Measurements from ENCODE around the gene FAM83B.
"Not testable (repeated sequence)": the region's sequence is repeated elsewhere in the genome, so short reads cannot be mapped to it uniquely, and the experiment has no call there.

Gene FAM83B

GRCh38 chr6:54970337-54970736 is 123.8 kb downstream of the FAM83B start:
- WGBS (ENCODE audit: insufficient coverage, insufficient read length), result no CpG with 5 or more reads among the region's 3 CpGs
- H3K27me3 ChIP-seq (ENCODE audit: control insufficient read depth, insufficient read depth, low read length), result no peaks in the 10 kb centered on the region
- H3K27ac ChIP-seq (ENCODE audit: low read length), result no peak overlapping the region

DNA sequence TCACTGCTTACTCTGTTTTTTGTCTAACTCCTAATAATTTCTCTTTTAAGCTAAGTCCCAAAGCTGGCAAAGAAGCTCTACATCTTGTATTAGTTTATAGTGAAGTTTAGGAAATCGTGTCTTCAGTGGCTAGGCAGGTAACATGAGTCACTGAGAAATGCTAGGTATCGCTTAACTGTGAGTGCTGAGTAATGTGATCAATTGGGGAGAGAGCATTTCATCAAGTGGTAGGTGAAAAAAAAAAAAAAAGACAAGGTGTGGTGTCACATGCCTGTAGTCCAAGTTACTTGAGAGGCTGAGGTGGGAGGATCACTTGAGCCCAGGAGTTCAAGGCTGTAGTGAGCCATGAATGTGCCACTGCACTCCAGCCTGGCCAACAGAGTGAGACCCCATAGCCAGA is 125.3 kb downstream of the FAM83B start:
- Histone ChIP-seq H3K4me3 (ENCODE audit: low read length) (no peak overlapping the region), H3K4me1 (ENCODE audit: control insufficient read depth, insufficient read depth, low read length) (no peaks in the 10 kb centered on the region), H3K9me3 (ENCODE audit: control insufficient read depth, insufficient read depth, low read length) (no peaks in the 10 kb centered on the region), H3K36me3 (ENCODE audit: control insufficient read depth, insufficient read depth, low read length) (no peaks in the 10 kb centered on the region), H3K27ac (ENCODE audit: low read length) (no peak overlapping the region), H3K27me3 (ENCODE audit: control insufficient read depth, insufficient read depth, low read length) (no peaks in the 10 kb centered on the region)
- no peak for DNase-seq (ENCODE audit: low read depth, low spot score)
- WGBS (ENCODE audit: insufficient coverage, insufficient read length), result no CpG with 5 or more reads among the region's 2 CpGs

More at GRCh38 chr6:54970337-54970736, 123.8 kb downstream of the FAM83B start:
- Histone ChIP-seq H3K36me3 (ENCODE audit: control insufficient read depth, insufficient read depth, low read length) (no peaks in the 10 kb centered on the region), H3K9me3 (ENCODE audit: control insufficient read depth, insufficient read depth, low read length) (no peaks in the 10 kb centered on the region), H3K4me1 (ENCODE audit: control insufficient read depth, insufficient read depth, low read length) (no peaks in the 10 kb centered on the region), H3K4me3 (ENCODE audit: low read length) (no peak overlapping the region)
- DNase-seq (ENCODE audit: low read depth, low spot score), result no peak

DNA sequence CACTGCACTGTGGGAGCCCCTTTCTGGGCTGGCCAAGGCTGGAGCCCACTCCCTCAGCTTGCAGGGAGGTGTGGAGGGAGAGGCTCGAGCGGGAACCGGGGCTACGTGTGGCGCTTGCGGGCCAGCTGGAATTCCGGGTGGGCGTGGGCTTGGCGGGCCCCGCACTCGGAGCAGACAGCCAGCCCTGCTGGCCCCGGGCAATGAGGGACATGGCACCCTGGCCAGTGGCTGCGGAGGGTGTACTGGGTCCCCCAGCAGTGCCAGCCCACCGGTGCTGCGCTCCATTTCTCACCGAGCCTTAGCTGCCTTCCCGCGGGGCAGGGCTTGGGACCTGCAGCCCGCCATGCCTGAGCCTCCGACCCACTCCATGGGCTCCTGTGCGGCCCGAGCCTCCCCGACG is 132.6 kb downstream of the FAM83B start:
- not testable (repeated sequence) for DNase-seq (ENCODE audit: low read depth, low spot score); H3K27ac ChIP-seq (ENCODE audit: low read length); H3K9me3 ChIP-seq (ENCODE audit: control insufficient read depth, insufficient read depth, low read length); H3K27me3 ChIP-seq (ENCODE audit: control insufficient read depth, insufficient read depth, low read length); H3K4me1 ChIP-seq (ENCODE audit: control insufficient read depth, insufficient read depth, low read length); H3K36me3 ChIP-seq (ENCODE audit: control insufficient read depth, insufficient read depth, low read length); H3K4me3 ChIP-seq (ENCODE audit: low read length)
- no CpG with 5 or more reads among the region's 24 CpGs for WGBS (ENCODE audit: insufficient coverage, insufficient read length)

GRCh38 chr6:54980511-54981275 is 134.1 kb downstream of the FAM83B start:
- no peaks in the 10 kb centered on the region for H3K9me3 ChIP-seq (ENCODE audit: control insufficient read depth, insufficient read depth, low read length)
- no peak overlapping the region for H3K27ac ChIP-seq (ENCODE audit: low read length)
- H3K36me3 ChIP-seq (ENCODE audit: control insufficient read depth, insufficient read depth, low read length), result no peaks in the 10 kb centered on the region
- DNase-seq (ENCODE audit: low read depth, low spot score), result no peak
- WGBS (ENCODE audit: insufficient coverage, insufficient read length), result 100% methylated on average over 2 of the region's 14 CpGs
- no peaks in the 10 kb centered on the region for H3K4me1 ChIP-seq (ENCODE audit: control insufficient read depth, insufficient read depth, low read length)
- H3K4me3 ChIP-seq (ENCODE audit: low read length), result no peak overlapping the region
- no peaks in the 10 kb centered on the region for H3K27me3 ChIP-seq (ENCODE audit: control insufficient read depth, insufficient read depth, low read length)

DNA sequence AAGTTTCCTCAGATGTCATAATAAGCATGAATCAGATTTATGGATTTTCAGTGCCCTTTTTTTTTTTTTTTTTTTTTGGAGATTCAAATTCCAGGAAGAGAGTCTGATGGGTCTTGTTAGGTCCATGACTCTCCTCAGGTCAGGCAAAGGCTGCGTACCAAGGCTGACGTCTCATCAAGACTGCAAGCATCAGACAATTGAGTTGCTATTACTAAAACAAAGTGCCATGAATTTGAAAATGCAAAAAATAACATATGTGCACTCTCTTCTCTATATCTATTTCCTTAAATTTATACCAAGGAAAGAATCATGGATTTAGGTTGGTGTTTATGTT is 134.7 kb downstream of the FAM83B start:
- no peaks in the 10 kb centered on the region for H3K9me3 ChIP-seq (ENCODE audit: control insufficient read depth, insufficient read depth, low read length)
- DNase-seq (ENCODE audit: low read depth, low spot score), result no peak
- H3K27ac ChIP-seq (ENCODE audit: low read length), result no peak overlapping the region
- no CpG with 5 or more reads among the region's 2 CpGs for WGBS (ENCODE audit: insufficient coverage, insufficient read length)
- no peaks in the 10 kb centered on the region for H3K27me3 ChIP-seq (ENCODE audit: control insufficient read depth, insufficient read depth, low read length)
- no peak overlapping the region for H3K4me3 ChIP-seq (ENCODE audit: low read length)
- H3K36me3 ChIP-seq (ENCODE audit: control insufficient read depth, insufficient read depth, low read length), result no peaks in the 10 kb centered on the region
- no peaks in the 10 kb centered on the region for H3K4me1 ChIP-seq (ENCODE audit: control insufficient read depth, insufficient read depth, low read length)

DNA sequence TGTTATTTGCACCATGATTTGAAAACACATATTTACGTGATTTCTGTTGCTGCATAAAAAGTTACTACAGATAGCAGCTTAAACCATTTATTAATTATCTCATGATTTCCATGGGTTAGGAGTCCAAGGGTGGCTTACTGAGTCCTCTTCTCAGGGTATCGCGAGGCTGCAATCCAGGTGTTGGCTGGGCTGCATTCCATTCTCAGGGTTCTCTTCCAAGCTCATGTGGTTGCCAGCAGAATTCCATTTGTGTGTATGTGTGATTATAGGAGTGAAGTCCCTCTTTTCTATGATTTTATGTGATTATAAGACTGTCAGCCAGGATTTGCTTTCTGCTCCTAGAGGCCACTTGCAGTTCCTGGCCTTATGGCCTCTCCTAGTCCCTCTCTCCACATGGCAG is 135.1 kb downstream of the FAM83B start:
- Histone ChIP-seq H3K36me3 (ENCODE audit: control insufficient read depth, insufficient read depth, low read length) (no peaks in the 10 kb centered on the region), H3K27me3 (ENCODE audit: control insufficient read depth, insufficient read depth, low read length) (no peaks in the 10 kb centered on the region), H3K4me3 (ENCODE audit: low read length) (no peak overlapping the region), H3K9me3 (ENCODE audit: control insufficient read depth, insufficient read depth, low read length) (no peaks in the 10 kb centered on the region), H3K27ac (ENCODE audit: low read length) (no peak overlapping the region), H3K4me1 (ENCODE audit: control insufficient read depth, insufficient read depth, low read length) (no peaks in the 10 kb centered on the region)
- no peak for DNase-seq (ENCODE audit: low read depth, low spot score)
- no CpG with 5 or more reads among the region's 3 CpGs for WGBS (ENCODE audit: insufficient coverage, insufficient read length)

- no peak overlapping the region for H3K27ac ChIP-seq (ENCODE audit: low read length)
- H3K4me1 ChIP-seq (ENCODE audit: control insufficient read depth, insufficient read depth, low read length), result no peaks in the 10 kb centered on the region
- no peak overlapping the region for H3K4me3 ChIP-seq (ENCODE audit: low read length)
- no peak for DNase-seq (ENCODE audit: low read depth, low spot score)
- no peaks in the 10 kb centered on the region for H3K9me3 ChIP-seq (ENCODE audit: control insufficient read depth, insufficient read depth, low read length)
- H3K36me3 ChIP-seq (ENCODE audit: control insufficient read depth, insufficient read depth, low read length), result no peaks in the 10 kb centered on the region
- no peaks in the 10 kb centered on the region for H3K27me3 ChIP-seq (ENCODE audit: control insufficient read depth, insufficient read depth, low read length)
Observed at GRCh38 chr6:54987633-54988290, 141.2 kb downstream of the FAM83B start.

DNA sequence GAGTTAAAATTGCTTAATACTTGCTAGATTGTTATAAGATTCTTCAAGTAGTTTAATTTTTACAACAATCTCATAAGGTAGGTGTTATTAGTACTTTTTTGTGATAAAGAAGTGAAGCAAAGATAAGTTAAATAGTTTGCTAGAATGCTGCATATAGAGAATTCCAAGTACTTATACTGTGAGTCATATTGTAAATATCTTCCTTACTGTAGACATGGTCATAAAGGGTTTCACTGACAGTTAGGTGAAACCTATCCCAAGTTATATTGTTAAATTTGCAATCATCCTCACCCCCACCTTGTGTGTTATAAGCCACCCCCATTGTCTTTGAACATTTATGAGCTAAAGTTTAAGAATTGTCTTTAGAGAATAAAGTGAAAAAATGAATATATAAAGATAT is 142.0 kb downstream of the FAM83B start:
- H3K36me3 ChIP-seq (ENCODE audit: control insufficient read depth, insufficient read depth, low read length), result no peaks in the 10 kb centered on the region
- H3K4me3 ChIP-seq (ENCODE audit: low read length), result no peak overlapping the region
- no peaks in the 10 kb centered on the region for H3K27me3 ChIP-seq (ENCODE audit: control insufficient read depth, insufficient read depth, low read length)
- no peaks in the 10 kb centered on the region for H3K9me3 ChIP-seq (ENCODE audit: control insufficient read depth, insufficient read depth, low read length)
- H3K4me1 ChIP-seq (ENCODE audit: control insufficient read depth, insufficient read depth, low read length), result no peaks in the 10 kb centered on the region
- DNase-seq (ENCODE audit: low read depth, low spot score), result no peak
- H3K27ac ChIP-seq (ENCODE audit: low read length), result no peak overlapping the region

GRCh38 chr6:54990001-54990400 is 143.4 kb downstream of the FAM83B start:
- H3K4me3 ChIP-seq (ENCODE audit: low read length), result no peak overlapping the region
- no peaks in the 10 kb centered on the region for H3K36me3 ChIP-seq (ENCODE audit: control insufficient read depth, insufficient read depth, low read length)
- WGBS (ENCODE audit: insufficient coverage, insufficient read length), result no CpG with 5 or more reads among the region's 3 CpGs
- no peaks in the 10 kb centered on the region for H3K4me1 ChIP-seq (ENCODE audit: control insufficient read depth, insufficient read depth, low read length)
- DNase-seq (ENCODE audit: low read depth, low spot score), result no peak
- no peaks in the 10 kb centered on the region for H3K27me3 ChIP-seq (ENCODE audit: control insufficient read depth, insufficient read depth, low read length)
- H3K27ac ChIP-seq (ENCODE audit: low read length), result no peak overlapping the region
- H3K9me3 ChIP-seq (ENCODE audit: control insufficient read depth, insufficient read depth, low read length), result no peaks in the 10 kb centered on the region

Data from iPS DF 6.9 (cell line).